ENCODE results near the gene TMEM196.

DNA sequence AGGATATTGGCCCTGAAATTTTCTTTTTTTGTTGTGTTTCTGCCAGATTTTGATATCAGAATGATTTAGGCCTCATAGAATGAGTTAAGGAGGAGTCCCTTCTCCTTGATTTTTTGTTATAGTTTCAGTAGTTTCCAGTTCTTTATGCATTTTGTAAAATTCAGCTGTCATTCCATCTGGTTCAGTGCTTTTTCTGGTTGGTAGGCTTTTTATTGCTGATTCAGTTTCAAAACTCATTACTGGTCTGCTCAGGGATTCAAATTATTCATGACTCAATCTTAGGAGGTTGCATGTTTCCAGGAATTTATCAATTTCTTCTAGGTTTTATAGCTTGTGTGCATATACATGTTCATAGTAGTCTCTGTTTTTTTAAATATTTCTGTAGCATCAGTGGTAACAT is 10.1 kb upstream of the TMEM196 start:
- TF ChIP-seq POLR2A (IDR thresholded peaks at IDR 0.05): no peak
- TF ChIP-seq, protein P1, sequence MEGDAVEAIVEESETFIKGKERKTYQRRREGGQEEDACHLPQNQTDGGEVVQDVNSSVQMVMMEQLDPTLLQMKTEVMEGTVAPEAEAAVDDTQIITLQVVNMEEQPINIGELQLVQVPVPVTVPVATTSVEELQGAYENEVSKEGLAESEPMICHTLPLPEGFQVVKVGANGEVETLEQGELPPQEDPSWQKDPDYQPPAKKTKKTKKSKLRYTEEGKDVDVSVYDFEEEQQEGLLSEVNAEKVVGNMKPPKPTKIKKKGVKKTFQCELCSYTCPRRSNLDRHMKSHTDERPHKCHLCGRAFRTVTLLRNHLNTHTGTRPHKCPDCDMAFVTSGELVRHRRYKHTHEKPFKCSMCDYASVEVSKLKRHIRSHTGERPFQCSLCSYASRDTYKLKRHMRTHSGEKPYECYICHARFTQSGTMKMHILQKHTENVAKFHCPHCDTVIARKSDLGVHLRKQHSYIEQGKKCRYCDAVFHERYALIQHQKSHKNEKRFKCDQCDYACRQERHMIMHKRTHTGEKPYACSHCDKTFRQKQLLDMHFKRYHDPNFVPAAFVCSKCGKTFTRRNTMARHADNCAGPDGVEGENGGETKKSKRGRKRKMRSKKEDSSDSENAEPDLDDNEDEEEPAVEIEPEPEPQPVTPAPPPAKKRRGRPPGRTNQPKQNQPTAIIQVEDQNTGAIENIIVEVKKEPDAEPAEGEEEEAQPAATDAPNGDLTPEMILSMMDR (IDR thresholded peaks at IDR 0.05): no peak

All from right lobe of liver (tissue), 4 donors.